ENCODE measurements around the gene PTER.

The PTER gene

GRCh38 chr10:16442914-16443313 lies 6.1 kb downstream of the PTER start:
- H3K27ac ChIP-seq: no peak overlapping the region
- no peak for TF ChIP-seq CTCF (conservative IDR thresholded peaks at IDR 0.05)

GRCh38 chr10:16445770-16446469 lies 9.1 kb downstream of the PTER start:
- TF ChIP-seq CTCF (conservative IDR thresholded peaks at IDR 0.05): no peak

GRCh38 chr10:16449454-16449853 lies 12.6 kb downstream of the PTER start:
- TF ChIP-seq CTCF (conservative IDR thresholded peaks at IDR 0.05): no peak
- H3K27ac ChIP-seq: no peak overlapping the region

More at GRCh38 chr10:16445770-16446469, 9.1 kb downstream of the PTER start:
- H3K27ac ChIP-seq: no peak overlapping the region

- no peak for TF ChIP-seq CTCF (conservative IDR thresholded peaks at IDR 0.05)
- no peak overlapping the region for H3K27ac ChIP-seq
Measured at GRCh38 chr10:16458166-16458955, 21.6 kb downstream of the PTER start.

GRCh38 chr10:16459423-16459939 lies 22.7 kb downstream of the PTER start:
- no peak for TF ChIP-seq CTCF (conservative IDR thresholded peaks at IDR 0.05)

GRCh38 chr10:16466001-16466400 lies 29.2 kb downstream of the PTER start:
- TF ChIP-seq CTCF (conservative IDR thresholded peaks at IDR 0.05): no peak
- H3K27ac ChIP-seq: no peak overlapping the region

More at GRCh38 chr10:16459423-16459939, 22.7 kb downstream of the PTER start:
- no peak overlapping the region for H3K27ac ChIP-seq

- no peak for TF ChIP-seq CTCF (conservative IDR thresholded peaks at IDR 0.05)
Measured at GRCh38 chr10:16470747-16471146, 33.9 kb downstream of the PTER start.

More at GRCh38 chr10:16470747-16471146, 33.9 kb downstream of the PTER start:
- no peak overlapping the region for H3K27ac ChIP-seq

All from VCaP (cell line).